ENCODE results near the gene CEP295NL.

Gene CEP295NL

GRCh38 chr17:78861229-78861628, 41.8 kb downstream of the CEP295NL start:
- Histone ChIP-seq H3K4me1 (ENCODE audit: insufficient read depth, low read length, severe bottlenecking) (no peaks in the 10 kb centered on the region), H3F3A (ENCODE audit: insufficient read depth, low read length) (no peaks in the 10 kb centered on the region), H3K9ac (ENCODE audit: low read length) (no peak overlapping the region), H3K79me2 (ENCODE audit: insufficient read depth, low read length) (no peaks in the 10 kb centered on the region), H3K36me3 (ENCODE audit: insufficient read depth, low read length) (no peaks in the 10 kb centered on the region), H2AFZ (ENCODE audit: low read length) (no peak overlapping the region), H3K4me2 (ENCODE audit: low read length) (no peak overlapping the region), H3K9me3 (ENCODE audit: low read length) (no peaks in the 10 kb centered on the region), H3K27ac (ENCODE audit: low read depth, low read length, poor library complexity, severe bottlenecking) (no peak overlapping the region), H4K20me1 (ENCODE audit: insufficient read depth, low read length) (no peaks in the 10 kb centered on the region), H3K9me2 (ENCODE audit: low read depth, low read length) (no peaks in the 10 kb centered on the region), H3K27me3 (ENCODE audit: insufficient read depth, low read length) (no peaks in the 10 kb centered on the region), H3K4me3 (ENCODE audit: low read depth, low read length, poor library complexity, severe bottlenecking) (no peak overlapping the region)
- TF ChIP-seq EZH2 (IDR thresholded peaks at IDR 0.05; ENCODE audit: borderline replicate concordance, low read length) (no peak), CTCF (IDR thresholded peaks at IDR 0.05; ENCODE audit: low read length) (no peak)

GRCh38 chr17:78859051-78859450, 44.0 kb downstream of the CEP295NL start:
- no peaks in the 10 kb centered on the region for H3K79me2 ChIP-seq (ENCODE audit: insufficient read depth, low read length)
- H3K9me3 ChIP-seq (ENCODE audit: low read length) = no peaks in the 10 kb centered on the region
- TF ChIP-seq CTCF (IDR thresholded peaks at IDR 0.05; ENCODE audit: low read length) = no peak
- TF ChIP-seq EZH2 (IDR thresholded peaks at IDR 0.05; ENCODE audit: borderline replicate concordance, low read length) = no peak
- no peak overlapping the region for H3K4me2 ChIP-seq (ENCODE audit: low read length)
- no peaks in the 10 kb centered on the region for H3F3A ChIP-seq (ENCODE audit: insufficient read depth, low read length)
- H3K9me2 ChIP-seq (ENCODE audit: low read depth, low read length) = no peaks in the 10 kb centered on the region
- no peak overlapping the region for H3K9ac ChIP-seq (ENCODE audit: low read length)
- no peaks in the 10 kb centered on the region for H3K36me3 ChIP-seq (ENCODE audit: insufficient read depth, low read length)
- no peaks in the 10 kb centered on the region for H4K20me1 ChIP-seq (ENCODE audit: insufficient read depth, low read length)
- H3K27ac ChIP-seq (ENCODE audit: low read depth, low read length, poor library complexity, severe bottlenecking) = no peak overlapping the region
- H3K4me1 ChIP-seq (ENCODE audit: insufficient read depth, low read length, severe bottlenecking) = no peaks in the 10 kb centered on the region
- 0 out of 2 replicates have a peak, but pooled peaks cover under 1% of the 10 kb centered on the region for H3K27me3 ChIP-seq (ENCODE audit: insufficient read depth, low read length)
- no peak overlapping the region for H2AFZ ChIP-seq (ENCODE audit: low read length)
- H3K4me3 ChIP-seq (ENCODE audit: low read depth, low read length, poor library complexity, severe bottlenecking) = no peak overlapping the region

GRCh38 chr17:78857266-78857665, 45.7 kb downstream of the CEP295NL start:
- Histone ChIP-seq H3K36me3 (ENCODE audit: insufficient read depth, low read length) (no peaks in the 10 kb centered on the region), H3K27me3 (ENCODE audit: insufficient read depth, low read length) (0 out of 2 replicates have a peak, but pooled peaks cover 5% of the 10 kb centered on the region), H3K9ac (ENCODE audit: low read length) (no peak overlapping the region), H3K4me2 (ENCODE audit: low read length) (no peak overlapping the region), H3K9me2 (ENCODE audit: low read depth, low read length) (no peaks in the 10 kb centered on the region), H3K4me3 (ENCODE audit: low read depth, low read length, poor library complexity, severe bottlenecking) (no peak overlapping the region), H2AFZ (ENCODE audit: low read length) (no peak overlapping the region), H3K4me1 (ENCODE audit: insufficient read depth, low read length, severe bottlenecking) (no peaks in the 10 kb centered on the region), H3F3A (ENCODE audit: insufficient read depth, low read length) (no peaks in the 10 kb centered on the region), H4K20me1 (ENCODE audit: insufficient read depth, low read length) (no peaks in the 10 kb centered on the region), H3K9me3 (ENCODE audit: low read length) (no peaks in the 10 kb centered on the region), H3K79me2 (ENCODE audit: insufficient read depth, low read length) (no peaks in the 10 kb centered on the region), H3K27ac (ENCODE audit: low read depth, low read length, poor library complexity, severe bottlenecking) (no peak overlapping the region)
- no peak for TF ChIP-seq EZH2 (IDR thresholded peaks at IDR 0.05; ENCODE audit: borderline replicate concordance, low read length)
- TF ChIP-seq CTCF (IDR thresholded peaks at IDR 0.05; ENCODE audit: low read length) = no peak
